Upper lobe of left lung (tissue), 6 donors: Measurements from ENCODE around the gene KRTAP5-8. TPM values are rescaled to one million over a fixed set of nuclear protein-coding genes. Genes with fewer than 3 reads are reported as not detected.

Experiments
- ATAC-seq, 2 donors: fragments of 200-7000 bp; cut with Tn5 transposase; one replicate each; pipeline ENCODE4 v1.9.1; 2022; ENCODE audit warnings: mild to moderate bottlenecking in 2 of 2, moderate library complexity in 2 of 2; ENCODE audit not compliant: low FRiP score in 2 of 2
- DNase-seq, 2 donors: peaks; one replicate each; pipeline ENCODE4 v3.0.0-alpha.2; 2019 to 2020
- H3K27ac ChIP-seq, 4 donors: fragments of 200-600 bp; sonication (generic); one replicate each; pipeline ENCODE4 v1.5.1; 2016 to 2019
- H3K27me3 ChIP-seq, 4 donors: fragments of 200-600 bp; sonication (generic); one replicate each; pipeline ENCODE4 v1.5.1; 2017 to 2019
- H3K36me3 ChIP-seq, 4 donors: fragments of 200-600 bp; sonication (generic); one replicate each; pipeline ENCODE4 v1.5.1; 2016 to 2019
- H3K4me1 ChIP-seq, 4 donors: fragments of 200-600 bp; sonication (generic); one replicate each; pipeline ENCODE4 v1.5.1; 2018 to 2019
- H3K4me3 ChIP-seq, 4 donors: fragments of 200-600 bp; sonication (generic); one replicate each; pipeline ENCODE4 v1.5.1; 2017 to 2019; ENCODE audit warnings: mild to moderate bottlenecking in 2 of 4, moderate library complexity in 1 of 4
- H3K9me3 ChIP-seq, 4 donors: fragments of 200-600 bp; sonication (generic); one replicate each; pipeline ENCODE4 v1.5.1; 2018 to 2019
- CTCF ChIP-seq, 6 experiments: fragments of 450-650 bp in 4 of 6; fragments of 200-600 bp in 2 of 6; sonication (generic) in 2 of 6; IDR thresholded peaks; one replicate each; pipeline ENCODE4 v1.5.1; 2016 to 2019; ENCODE audit warnings: antibody characterized with exemption in 6 of 6
- EP300 ChIP-seq, 4 donors: sonication (generic); formaldehyde crosslinking; IDR thresholded peaks; one replicate each; pipeline ENCODE4 v1.5.1; 2017; ENCODE audit warnings: antibody characterized with exemption in 4 of 4, control low read depth in 2 of 4
- POLR2A ChIP-seq, 4 donors: fragments of 450-650 bp; IDR thresholded peaks; one replicate each; pipeline ENCODE4 v1.5.1; 2016 to 2017; ENCODE audit warnings: antibody characterized with exemption in 4 of 4, mild to moderate bottlenecking in 2 of 4
- POLR2AphosphoS5 ChIP-seq, 2 donors: sonication (generic); formaldehyde crosslinking; IDR thresholded peaks; one replicate each; pipeline ENCODE4 v1.5.1; 2017; ENCODE audit warnings: antibody characterized with exemption in 2 of 2
- WGBS, 2 donors: methylation state at CpG; one replicate each; pipeline ENCODE4 v1.1.5; 2017 to 2018; 5-methylcytosine and 5-hydroxymethylcytosine counted together
- total RNA-seq, 6 donors: library from RNA; depleted of rRNA in 4 of 6; stranded (reverse); fragments of >200 nt in 4 of 6; gene quantifications; one replicate each; pipeline versions ENCODE4 v1.1.0 to v1.2.1, GENCODE V29; 2016 to 2021
- donor health status: DM: no; HTN: no; CAD: no; lungs with moderate emphysema.
- donor health status: DM: no; HTN: yes; CAD: no; lungs with severe emphysema.

The KRTAP5-8 gene
- total RNA-seq, 6 donors from 2014 or later, result 0.23 to 7.3 (median 0.71) TPM; not detected in 2

GRCh38 chr11:71496421-71496820 lies 41.4 kb upstream of the KRTAP5-8 start:
- Histone ChIP-seq H3K27ac (no peak overlapping the region), H3K36me3 (peaks cover 22 to 98% (median 89%) of the 10 kb centered on the region in 4 donors), H3K27me3 (no peaks in the 10 kb centered on the region), H3K4me3 (no peak overlapping the region), H3K4me1 (peaks cover 0 to 8% (median 3%) of the 10 kb centered on the region in 4 donors), H3K9me3 (no peaks in the 10 kb centered on the region)
- ATAC-seq (no peak), DNase-seq (no peak)
- no peak for TF ChIP-seq POLR2A (IDR thresholded peaks at IDR 0.05)
- TF ChIP-seq CTCF (IDR thresholded peaks at IDR 0.05), result no peak
- TF ChIP-seq POLR2AphosphoS5 (IDR thresholded peaks at IDR 0.05), result no peak
- TF ChIP-seq EP300 (IDR thresholded peaks at IDR 0.05), result no peak
- WGBS, 2 donors, result 98% methylated on average over 13 of the region's 13 CpGs

GRCh38 chr11:71498091-71498490 lies 39.7 kb upstream of the KRTAP5-8 start:
- Histone ChIP-seq H3K9me3 (no peaks in the 10 kb centered on the region), H3K4me1 (peaks cover 0 to 8% (median 3%) of the 10 kb centered on the region in 4 donors), H3K27me3 (no peaks in the 10 kb centered on the region), H3K27ac (no peak overlapping the region), H3K4me3 (no peak overlapping the region), H3K36me3 (peaks cover 20 to 91% (median 84%) of the 10 kb centered on the region in 4 donors)
- no peak for DNase-seq
- ATAC-seq, result no peak
- no peak for TF ChIP-seq POLR2AphosphoS5 (IDR thresholded peaks at IDR 0.05)
- TF ChIP-seq POLR2A (IDR thresholded peaks at IDR 0.05), result no peak
- no peak for TF ChIP-seq CTCF (IDR thresholded peaks at IDR 0.05)
- TF ChIP-seq EP300 (IDR thresholded peaks at IDR 0.05), result no peak
- 95 to 97% methylated on average over 11 to 19 of the region's 19 CpGs for WGBS, 2 donors

- no peak for DNase-seq
Measured at GRCh38 chr11:71499125-71499524, 38.7 kb upstream of the KRTAP5-8 start.

GRCh38 chr11:71499546-71499945 lies 38.3 kb upstream of the KRTAP5-8 start:
- H3K4me1 ChIP-seq, result peaks cover 3 to 8% (median 6%) of the 10 kb centered on the region in 4 donors
- H3K4me3 ChIP-seq, result no peak overlapping the region
- H3K36me3 ChIP-seq, result peaks cover 20 to 87% (median 73%) of the 10 kb centered on the region in 4 donors
- H3K27me3 ChIP-seq, result no peaks in the 10 kb centered on the region
- no peak for TF ChIP-seq EP300 (IDR thresholded peaks at IDR 0.05)
- TF ChIP-seq CTCF (IDR thresholded peaks at IDR 0.05), result no peak
- no peak for TF ChIP-seq POLR2A (IDR thresholded peaks at IDR 0.05)
- TF ChIP-seq POLR2AphosphoS5 (IDR thresholded peaks at IDR 0.05), result no peak
- ATAC-seq, result no peak
- 91 to 94% methylated on average over 6 of the region's 6 CpGs for WGBS, 2 donors
- H3K27ac ChIP-seq, result no peak overlapping the region
- no peak for DNase-seq
- H3K9me3 ChIP-seq, result no peaks in the 10 kb centered on the region

More at GRCh38 chr11:71499125-71499524, 38.7 kb upstream of the KRTAP5-8 start:
- no peaks in the 10 kb centered on the region for H3K9me3 ChIP-seq
- WGBS, 2 donors, result 63 to 65% methylated on average over 13 of the region's 13 CpGs
- TF ChIP-seq CTCF (IDR thresholded peaks at IDR 0.05), result no peak
- TF ChIP-seq POLR2A (IDR thresholded peaks at IDR 0.05), result no peak
- no peak for TF ChIP-seq EP300 (IDR thresholded peaks at IDR 0.05)
- TF ChIP-seq POLR2AphosphoS5 (IDR thresholded peaks at IDR 0.05), result no peak
- H3K36me3 ChIP-seq, result peaks cover 20 to 87% (median 77%) of the 10 kb centered on the region in 4 donors
- peaks cover 2 to 8% (median 3%) of the 10 kb centered on the region in 4 donors for H3K4me1 ChIP-seq
- ATAC-seq, result no peak
- H3K4me3 ChIP-seq, result no peak overlapping the region
- H3K27me3 ChIP-seq, result no peaks in the 10 kb centered on the region
- H3K27ac ChIP-seq, result no peak overlapping the region

GRCh38 chr11:71500601-71501021 lies 37.2 kb upstream of the KRTAP5-8 start:
- Histone ChIP-seq H3K27ac (no peak overlapping the region), H3K9me3 (no peaks in the 10 kb centered on the region), H3K27me3 (no peaks in the 10 kb centered on the region), H3K36me3 (peaks cover 17 to 77% (median 65%) of the 10 kb centered on the region in 4 donors), H3K4me1 (peaks cover 3 to 8% (median 6%) of the 10 kb centered on the region in 4 donors), H3K4me3 (no peak overlapping the region)
- DNase-seq (peak in 1 of 2 donors; percentile 20), ATAC-seq (no peak)
- TF ChIP-seq POLR2AphosphoS5 (IDR thresholded peaks at IDR 0.05) (no peak), POLR2A (IDR thresholded peaks at IDR 0.05) (no peak), EP300 (IDR thresholded peaks at IDR 0.05) (no peak), CTCF (IDR thresholded peaks at IDR 0.05) (no peak)
- WGBS, 2 donors, result 33 to 63% methylated on average over 4 to 6 of the region's 6 CpGs
